Measurements from ENCODE around the gene RENBP. TPM values are rescaled to one million over a fixed set of nuclear protein-coding genes. Genes with fewer than 3 reads are reported as not detected.

Gene RENBP
- total and polyA plus RNA-seq, 4 donors: 1.0 to 7.9 (median 7.0) TPM

- H3K36me3 ChIP-seq (ENCODE audit: control insufficient read depth in 4 of 4, insufficient read depth in 3 of 4, low read depth in 1 of 4, low read length in 3 of 4): peaks cover 6 to 39% (median 15%) of the 10 kb centered on the region in 4 donors
- no peaks in the 10 kb centered on the region for H3K27me3 ChIP-seq (ENCODE audit: control insufficient read depth in 4 of 4, insufficient read depth in 4 of 4, low read length in 3 of 4)
- no peak overlapping the region for H3K27ac ChIP-seq (ENCODE audit: low read depth in 1 of 2, low read length in 2 of 2)
- no peak overlapping the region for H3K9ac ChIP-seq (ENCODE audit: low read depth in 1 of 2, low read length in 2 of 2)
- peaks cover 10 to 49% (median 41%) of the 10 kb centered on the region in 4 donors for H3K4me1 ChIP-seq (ENCODE audit: control insufficient read depth in 4 of 4, insufficient read depth in 4 of 4, low read length in 3 of 4)
- no peak overlapping the region for H3K4me3 ChIP-seq (ENCODE audit: low read depth in 1 of 3, low read length in 3 of 3)
- DNase-seq (ENCODE audit: low spot score): no peak
- whole genome bisulfite sequencing: 84% methylated on average over 5 of the region's 5 CpGs
- H3K9me3 ChIP-seq (ENCODE audit: control insufficient read depth in 4 of 4, low read length in 3 of 4): no peaks in the 10 kb centered on the region
- TF ChIP-seq NR2F2 (IDR thresholded peaks at IDR 0.05): no peak
- TF ChIP-seq CTCF (IDR thresholded peaks at IDR 0.05; ENCODE audit: low read depth, low read length, missing input control): no peak
- TF ChIP-seq ATF3 (IDR thresholded peaks at IDR 0.05): no peak
- TF ChIP-seq RAD21 (IDR thresholded peaks at IDR 0.05): no peak
- no peak for TF ChIP-seq SP1 (IDR thresholded peaks at IDR 0.05)
- TF ChIP-seq JUND (IDR thresholded peaks at IDR 0.05): no peak
- no peak for TF ChIP-seq EGR1 (IDR thresholded peaks at IDR 0.05; ENCODE audit: low read depth in 2 of 2)
- no peak for TF ChIP-seq YY1 (IDR thresholded peaks at IDR 0.05)
- TF ChIP-seq MAX (IDR thresholded peaks at IDR 0.05): no peak
- no peak for TF ChIP-seq RXRA (IDR thresholded peaks at IDR 0.05)
- TF ChIP-seq HNF4A (conservative IDR thresholded peaks at IDR 0.05): no peak
- TF ChIP-seq FOXA1 (IDR thresholded peaks at IDR 0.05): no peak
- TF ChIP-seq GABPA (IDR thresholded peaks at IDR 0.05 in 1 of 2, conservative IDR thresholded peaks at IDR 0.05 in 1 of 2): no peak
- TF ChIP-seq HNF4G (IDR thresholded peaks at IDR 0.05): no peak
- TF ChIP-seq TAF1 (conservative IDR thresholded peaks at IDR 0.05): no peak
- TF ChIP-seq REST (IDR thresholded peaks at IDR 0.05): no peak
- TF ChIP-seq FOXA2 (IDR thresholded peaks at IDR 0.05): no peak
- no peak for TF ChIP-seq ZBTB33 (IDR thresholded peaks at IDR 0.05)
Measured at GRCh38 chrX:153965406-153965805, 21.0 kb upstream of the RENBP start.

All from liver (tissue), 9 donors.